Urothelium cell line (cell line): ENCODE measurements around the gene ZNF775.

Experiments
- DNase-seq: peaks from one replicate; pipeline ENCODE4 v3.0.0; 2011; ENCODE audit warnings: low spot score, mixed read lengths
- FAIRE-seq: peaks from 2 replicates; lab custom pipeline; 2011; peaks lifted over from hg19 to GRCh38; lab: Jason Lieb, UNC

Gene ZNF775

GRCh38 chr7:150344299-150344698 is 34.8 kb upstream of the ZNF775 start:
- no peak for FAIRE-seq
- no peak for DNase-seq

DNA sequence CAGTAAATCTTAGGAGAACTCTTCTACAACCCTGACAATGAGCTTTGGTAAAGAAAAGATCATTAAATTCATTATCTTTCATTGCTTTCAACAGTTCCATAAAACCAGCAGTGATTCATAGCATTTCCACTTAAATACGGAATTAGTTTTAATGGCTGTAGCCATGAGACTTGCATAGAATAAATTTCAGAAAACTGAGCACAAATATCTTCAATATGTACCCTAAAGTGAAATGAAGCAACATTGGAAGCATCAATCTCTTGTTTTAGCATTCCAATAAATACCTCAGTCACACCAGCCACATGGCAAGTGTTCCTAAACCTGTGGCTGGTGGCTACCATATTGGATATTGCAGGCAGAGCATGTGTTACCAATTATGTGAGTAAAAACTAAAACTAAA is 34.1 kb upstream of the ZNF775 start:
- no peak for FAIRE-seq
- DNase-seq, result no peak

DNA sequence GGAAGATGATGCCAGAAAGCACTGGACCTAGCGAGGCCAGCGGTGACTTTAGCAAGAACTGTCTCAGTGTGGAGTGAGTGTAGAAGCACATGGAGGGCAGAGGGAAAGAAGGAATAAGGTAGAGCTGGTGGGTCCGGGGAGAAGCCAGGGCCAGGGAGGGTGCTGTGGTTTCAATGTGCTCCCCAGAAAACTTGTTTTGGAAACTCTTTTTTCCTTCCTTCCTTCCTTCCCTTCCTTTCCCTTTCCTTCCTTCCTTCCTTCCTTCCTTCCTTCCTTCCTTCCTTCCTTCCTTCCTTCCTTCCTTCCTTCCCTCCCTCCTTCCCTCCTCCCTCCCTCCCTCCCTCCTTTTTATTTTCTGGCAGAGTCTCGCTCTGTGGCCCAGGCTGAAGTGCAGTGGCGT is 32.2 kb upstream of the ZNF775 start:
- DNase-seq, result no peak
- FAIRE-seq, result no peak

- FAIRE-seq (no peak), DNase-seq (no peak)
Measured at GRCh38 chr7:150351587-150352194, 27.4 kb upstream of the ZNF775 start.

DNA sequence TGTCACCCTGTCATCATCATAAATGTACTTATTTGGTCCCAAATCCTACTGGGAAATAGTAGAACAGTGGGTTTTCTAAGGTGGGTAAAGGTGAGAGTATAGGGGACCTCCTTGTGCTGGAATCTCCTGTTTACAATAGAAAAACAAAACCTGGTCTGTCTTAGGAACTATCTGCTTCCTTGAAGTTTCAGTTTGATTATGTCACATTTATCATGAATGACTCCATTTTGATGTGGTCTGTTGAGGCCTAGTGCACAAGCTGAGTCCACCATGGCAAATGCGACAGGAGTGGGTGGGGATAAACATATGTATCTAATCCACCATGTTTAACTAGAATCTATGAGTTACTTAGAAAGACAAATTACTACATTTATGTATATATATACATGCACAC is 23.5 kb upstream of the ZNF775 start:
- no peak for FAIRE-seq

DNA sequence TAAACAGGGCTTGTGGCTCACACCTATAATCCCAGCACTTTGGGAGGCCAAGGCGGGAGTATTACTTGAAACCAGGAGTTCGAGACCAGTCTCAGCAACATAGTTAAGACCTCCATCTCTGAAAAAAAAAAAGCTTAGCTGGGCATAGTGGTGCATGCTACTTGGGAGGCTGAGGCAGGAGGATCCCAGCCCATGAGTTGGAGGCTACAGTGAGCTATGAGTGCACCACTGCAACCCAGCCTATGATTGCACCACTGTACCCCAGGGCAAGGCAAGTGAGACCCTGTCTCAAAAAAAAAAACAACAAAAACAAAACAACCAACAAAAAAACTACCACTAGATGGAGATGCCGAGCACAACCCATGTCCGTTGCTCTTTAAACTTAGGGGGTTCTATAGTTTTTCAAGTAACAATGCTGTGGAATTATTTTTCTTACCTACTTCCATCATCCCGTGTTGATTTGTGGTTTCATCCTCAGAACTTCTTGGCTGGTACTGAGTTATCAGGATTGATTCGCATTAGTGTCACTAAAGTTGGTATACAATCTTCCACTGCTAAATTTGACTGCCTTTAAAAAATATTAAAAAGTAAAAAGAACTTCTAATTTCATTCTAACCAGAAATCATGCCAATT is 22.7 kb upstream of the ZNF775 start:
- DNase-seq, result no peak
- FAIRE-seq, result no peak

More for the DNA sequence above, 23.5 kb upstream of the ZNF775 start:
- no peak for DNase-seq

GRCh38 chr7:150357270-150357669 is 21.9 kb upstream of the ZNF775 start:
- no peak for FAIRE-seq
- DNase-seq, result peak; percentile 4

- DNase-seq, result peak; percentile 11
Measured at GRCh38 chr7:150357771-150358427, 21.2 kb upstream of the ZNF775 start.

GRCh38 chr7:150358433-150358832 is 20.7 kb upstream of the ZNF775 start:
- no peak for FAIRE-seq

More at GRCh38 chr7:150357771-150358427, 21.2 kb upstream of the ZNF775 start:
- FAIRE-seq, result no peak

GRCh38 chr7:150358988-150359621 is 20.0 kb upstream of the ZNF775 start:
- DNase-seq (no peak), FAIRE-seq (no peak)

More at GRCh38 chr7:150358433-150358832, 20.7 kb upstream of the ZNF775 start:
- DNase-seq, result no peak

DNA sequence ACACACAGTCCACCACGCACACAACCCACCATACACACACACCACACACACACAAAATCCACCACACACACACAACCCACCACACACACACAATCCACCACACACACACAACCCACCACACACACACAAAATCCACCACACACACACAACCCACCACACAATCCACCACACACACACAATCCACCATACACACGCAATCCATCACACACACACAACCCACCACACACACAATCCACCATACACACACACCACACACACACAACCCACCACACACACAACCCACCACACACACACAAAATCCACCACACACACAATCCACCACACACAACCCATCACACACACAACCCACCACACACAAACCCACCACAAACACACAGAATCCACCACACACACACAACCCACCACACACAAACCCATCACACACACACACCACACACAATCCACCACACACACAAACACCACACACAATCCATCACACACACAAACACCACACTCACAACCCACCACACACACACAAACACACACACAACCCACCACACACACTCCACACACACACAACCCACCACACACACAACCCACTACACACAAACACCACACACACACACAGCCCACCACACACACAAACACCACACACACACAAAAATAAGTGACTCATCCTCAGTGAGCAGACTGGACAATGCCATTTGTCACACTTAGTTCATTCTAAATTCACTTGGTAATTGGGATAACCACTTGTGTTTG is 19.3 kb upstream of the ZNF775 start:
- no peak for DNase-seq
- no peak for FAIRE-seq

GRCh38 chr7:150360363-150361058 is 18.6 kb upstream of the ZNF775 start:
- DNase-seq (no peak), FAIRE-seq (no peak)

- no peak for DNase-seq
- no peak for FAIRE-seq
Measured at GRCh38 chr7:150361402-150361801, 17.7 kb upstream of the ZNF775 start.

DNA sequence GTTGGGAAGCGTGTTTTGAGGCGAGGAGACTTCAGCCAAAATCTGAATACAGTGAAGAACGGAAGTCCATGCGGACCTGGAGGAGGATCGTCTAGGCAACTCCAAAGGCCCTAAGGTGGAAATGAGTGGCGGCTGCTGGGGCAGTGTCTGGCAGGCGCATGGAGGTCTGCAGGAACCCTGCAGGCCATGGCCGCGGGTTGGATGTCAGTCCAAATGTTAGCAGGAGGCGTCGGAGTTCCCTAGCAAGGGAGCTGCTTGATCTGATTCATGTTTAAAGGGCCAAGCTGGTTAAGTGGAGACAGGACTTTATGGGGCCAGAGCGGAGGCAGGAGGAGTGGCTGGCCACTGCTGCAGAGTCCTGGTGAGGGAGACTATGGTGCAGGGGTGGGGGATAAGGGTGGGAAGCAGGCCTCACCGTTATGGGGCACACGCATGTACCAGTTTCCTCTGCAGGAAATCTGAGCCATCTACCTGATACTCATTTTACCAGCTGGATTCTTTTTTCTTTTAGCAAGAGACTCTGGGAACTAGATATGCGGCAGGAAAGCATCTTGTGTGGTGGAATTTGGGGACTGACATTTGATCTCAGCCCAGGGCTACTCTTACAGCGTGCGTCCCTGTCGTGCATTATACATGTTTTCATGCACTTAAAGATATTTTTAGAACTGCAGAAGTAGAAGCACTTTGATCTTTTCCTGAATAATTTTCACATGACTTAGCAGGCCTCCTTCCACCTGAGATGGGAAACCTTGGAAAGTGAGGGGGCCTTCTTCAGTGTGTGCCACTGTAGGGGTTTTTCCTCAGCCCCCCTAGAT is 17.1 kb upstream of the ZNF775 start:
- FAIRE-seq, result no peak
- DNase-seq, result no peak

DNA sequence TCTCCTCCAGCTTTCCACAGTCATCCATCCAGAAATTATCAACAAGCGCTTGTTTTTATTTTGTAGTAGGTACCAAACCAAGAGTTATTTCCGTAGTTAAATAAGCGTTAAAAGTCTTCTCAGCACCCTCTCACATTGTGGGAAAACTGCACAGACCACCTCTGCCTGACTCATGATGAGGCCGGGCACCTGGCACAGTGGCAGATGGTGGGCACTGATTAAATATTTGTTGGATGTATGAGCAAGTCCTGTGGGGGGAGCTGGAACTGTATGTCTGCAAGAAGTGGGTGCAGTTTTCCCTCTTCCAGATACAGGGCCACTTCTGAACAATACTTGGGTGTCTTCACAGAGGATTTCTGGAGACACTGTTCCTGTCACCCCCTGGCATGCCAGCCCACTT is 15.8 kb upstream of the ZNF775 start:
- FAIRE-seq (no peak), DNase-seq (no peak)

GRCh38 chr7:150363872-150364271 is 15.3 kb upstream of the ZNF775 start:
- FAIRE-seq (no peak), DNase-seq (no peak)

- no peak for FAIRE-seq
- no peak for DNase-seq
Measured at GRCh38 chr7:150365194-150365593, 13.9 kb upstream of the ZNF775 start.

DNA sequence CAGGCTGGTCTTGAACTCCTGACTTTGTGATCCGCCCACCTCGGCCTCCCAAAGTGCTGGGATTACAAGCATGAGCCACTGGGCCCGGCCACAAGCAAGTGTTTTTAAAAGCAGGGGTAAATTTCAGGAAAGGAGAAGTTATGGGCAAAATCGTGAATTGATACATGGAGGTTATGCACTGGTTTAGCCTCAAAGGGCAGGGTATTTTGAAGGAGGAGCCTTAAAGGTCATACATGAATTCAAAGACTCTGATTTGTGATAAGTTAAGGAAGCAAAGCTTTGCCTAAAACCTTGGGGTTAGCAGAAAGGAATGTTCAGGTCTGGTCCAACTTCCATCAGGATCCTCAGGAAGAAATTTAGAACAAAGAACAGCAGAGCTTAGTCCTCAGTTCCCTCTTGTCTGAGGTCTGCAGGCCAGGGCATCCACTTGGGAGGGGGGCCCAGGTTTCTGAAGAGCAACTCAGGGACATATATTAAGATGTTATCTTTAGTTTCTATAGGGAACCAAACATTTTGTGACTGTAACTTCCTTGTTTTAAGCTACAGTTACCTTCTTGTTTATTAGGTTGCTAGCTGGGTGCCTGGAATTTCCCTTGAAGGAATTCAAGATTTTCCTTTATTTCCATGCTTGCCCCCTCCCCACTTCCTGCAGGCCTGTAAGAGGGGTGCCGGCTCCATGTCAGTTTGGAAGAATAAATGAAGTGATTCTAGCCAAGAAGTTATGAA is 13.3 kb upstream of the ZNF775 start:
- FAIRE-seq, result no peak
- no peak for DNase-seq

GRCh38 chr7:150367677-150368095 is 11.4 kb upstream of the ZNF775 start:
- no peak for DNase-seq
- no peak for FAIRE-seq
